ENCODE results near the gene MAP4K5. TPM values are rescaled to one million over a fixed set of nuclear protein-coding genes. Genes with fewer than 3 reads are reported as not detected.

MAP4K5 gene
- total RNA-seq, 1 experiment from 2014 or later: 48.4 TPM

DNA sequence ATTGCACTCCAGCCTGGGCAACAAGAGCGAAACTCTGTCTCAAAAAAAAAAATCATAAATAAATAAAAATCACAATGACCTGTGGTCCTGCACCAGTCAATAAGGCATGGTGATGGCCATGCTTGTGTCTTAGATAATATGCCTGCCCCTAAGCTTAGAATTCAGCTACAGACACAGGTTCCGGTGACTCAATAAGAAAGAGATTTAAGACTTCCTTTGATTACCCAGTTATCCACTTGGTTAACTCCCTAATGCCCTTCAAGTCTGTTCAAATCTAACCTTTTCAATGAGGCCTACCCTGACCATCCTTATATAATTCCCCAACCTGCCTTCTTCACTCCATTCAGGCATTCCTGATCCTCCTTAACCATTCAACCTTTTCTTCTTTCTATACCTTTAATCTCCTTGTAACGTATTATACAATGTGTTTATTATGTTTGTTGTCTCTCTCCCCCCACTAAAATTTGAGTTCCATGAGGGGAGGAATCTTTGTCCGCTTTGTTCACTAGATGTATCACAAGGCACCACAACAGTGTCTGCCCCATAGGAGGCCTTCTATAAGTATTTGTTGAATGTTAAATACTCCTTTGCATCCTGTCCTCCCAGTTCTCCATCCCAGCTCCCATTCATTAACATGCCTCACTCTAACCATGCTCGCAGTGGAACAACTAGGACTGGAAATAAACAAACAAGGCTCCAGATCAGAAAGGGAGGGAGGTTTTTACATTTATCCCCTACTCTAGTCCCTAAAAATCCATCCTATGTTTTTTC, 8.9 kb downstream of the MAP4K5 start:
- BruUV-seq (replicated peaks): no TSS peak
- peaks cover 10% of the 10 kb centered on the region for H3K36me3 Mint-ChIP-seq (ENCODE audit: insufficient read depth, unreplicated experiment)
- H3K4me1 Mint-ChIP-seq (ENCODE audit: low read depth, unreplicated experiment): peaks cover 29% of the 10 kb centered on the region
- no peaks in the 10 kb centered on the region for H3K9me3 Mint-ChIP-seq (ENCODE audit: unreplicated experiment)
- no peak for DNase-seq
- ChIA-PET POLR2A (no interaction called here), CTCF (no interaction called here)
- H3K27me3 ChIP-seq (replicated peaks; ENCODE audit: control insufficient read depth, insufficient read depth, low read length): no peaks in the 10 kb centered on the region
- peaks cover 22% of the 10 kb centered on the region for H3K4me1 ChIP-seq
- no peaks in the 10 kb centered on the region for H3K36me3 ChIP-seq (ENCODE audit: control insufficient read depth, insufficient read depth, low read length)
- H3K27ac Mint-ChIP-seq (ENCODE audit: unreplicated experiment): no peak overlapping the region
- no peaks in the 10 kb centered on the region for H3K9me3 ChIP-seq
- intact Hi-C loops (cut with micrococcal nuclease; ENCODE audit: unreplicated experiment): loop anchor here (2.0 kb wide), 1 partner anchor 81 kb away; no protein-coding TSS in a partner anchor
- no peak overlapping the region for H3K4me3 Mint-ChIP-seq (ENCODE audit: unreplicated experiment)
- no peak overlapping the region for H3K4me3 ChIP-seq (ENCODE audit: low read depth, low read length)
- TF ChIP-seq CTCF (IDR thresholded peaks at IDR 0.05; ENCODE audit: insufficient read depth in 1 of 2, low read depth in 1 of 2, low read length in 1 of 2, severe bottlenecking in 1 of 2, unreplicated experiment in 1 of 2): no peak
- H3K27me3 Mint-ChIP-seq (ENCODE audit: insufficient read depth, unreplicated experiment): no peaks in the 10 kb centered on the region

DNA sequence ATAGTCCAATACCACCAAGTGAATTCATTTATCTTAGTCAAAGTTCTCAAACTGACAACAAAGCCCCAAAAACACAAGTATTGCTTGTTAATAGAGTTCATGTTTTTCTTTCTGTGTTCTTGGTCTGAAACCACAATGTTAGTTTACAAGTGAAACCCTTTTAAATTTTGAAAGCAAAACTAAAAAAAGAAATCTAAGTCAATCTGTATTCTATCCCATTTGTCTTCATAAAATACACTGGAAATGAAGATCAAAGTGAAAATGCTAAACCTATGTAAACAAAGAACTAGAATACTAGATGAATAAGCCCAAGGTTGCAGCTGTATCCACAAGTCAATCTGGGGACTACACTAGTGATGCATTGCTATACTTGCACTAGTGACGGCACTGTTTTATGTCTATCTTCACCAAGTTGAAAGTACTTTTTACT, 10.4 kb downstream of the MAP4K5 start:
- no peaks in the 10 kb centered on the region for H3K9me3 Mint-ChIP-seq (ENCODE audit: unreplicated experiment)
- CTCF ChIA-PET: no interaction called here
- TF ChIP-seq CTCF (IDR thresholded peaks at IDR 0.05; ENCODE audit: insufficient read depth in 1 of 2, low read depth in 1 of 2, low read length in 1 of 2, severe bottlenecking in 1 of 2, unreplicated experiment in 1 of 2): no peak
- no peaks in the 10 kb centered on the region for H3K27me3 ChIP-seq (replicated peaks; ENCODE audit: control insufficient read depth, insufficient read depth, low read length)
- peaks cover 29% of the 10 kb centered on the region for H3K4me1 Mint-ChIP-seq (ENCODE audit: low read depth, unreplicated experiment)
- H3K36me3 Mint-ChIP-seq (ENCODE audit: insufficient read depth, unreplicated experiment): peaks cover 10% of the 10 kb centered on the region
- no TSS peak for BruUV-seq (replicated peaks)
- H3K36me3 ChIP-seq (ENCODE audit: control insufficient read depth, insufficient read depth, low read length): no peaks in the 10 kb centered on the region
- H3K4me3 Mint-ChIP-seq (ENCODE audit: unreplicated experiment): no peak overlapping the region
- H3K27me3 Mint-ChIP-seq (ENCODE audit: insufficient read depth, unreplicated experiment): no peaks in the 10 kb centered on the region
- no peaks in the 10 kb centered on the region for H3K9me3 ChIP-seq
- peak in 1 of 2 experiments; percentile 23 for DNase-seq
- peaks cover 22% of the 10 kb centered on the region for H3K4me1 ChIP-seq
- POLR2A ChIA-PET: no interaction called here
- H3K4me3 ChIP-seq (ENCODE audit: low read depth, low read length): no peak overlapping the region
- intact Hi-C loops (cut with micrococcal nuclease; ENCODE audit: unreplicated experiment): loop anchor here (2.0 kb wide), 1 partner anchor 79 kb away; no protein-coding TSS in a partner anchor
- no peak overlapping the region for H3K27ac Mint-ChIP-seq (ENCODE audit: unreplicated experiment)

GRCh38 chr14:50520947-50521815, 11.2 kb downstream of the MAP4K5 start:
- POLR2A ChIA-PET: no interaction called here
- CTCF ChIA-PET: no interaction called here
- DNase-seq: no peak
- H3K4me1 ChIP-seq: peaks cover 22% of the 10 kb centered on the region
- H3K36me3 Mint-ChIP-seq (ENCODE audit: insufficient read depth, unreplicated experiment): peaks cover 7% of the 10 kb centered on the region
- peaks cover 29% of the 10 kb centered on the region for H3K4me1 Mint-ChIP-seq (ENCODE audit: low read depth, unreplicated experiment)
- H3K4me3 Mint-ChIP-seq (ENCODE audit: unreplicated experiment): no peak overlapping the region
- intact Hi-C loops (cut with micrococcal nuclease; ENCODE audit: unreplicated experiment): no loop called here
- no peak for TF ChIP-seq CTCF (IDR thresholded peaks at IDR 0.05; ENCODE audit: insufficient read depth in 1 of 2, low read depth in 1 of 2, low read length in 1 of 2, severe bottlenecking in 1 of 2, unreplicated experiment in 1 of 2)
- H3K9me3 Mint-ChIP-seq (ENCODE audit: unreplicated experiment): no peaks in the 10 kb centered on the region
- no peaks in the 10 kb centered on the region for H3K9me3 ChIP-seq
- H3K4me3 ChIP-seq (ENCODE audit: low read depth, low read length): no peak overlapping the region
- H3K36me3 ChIP-seq (ENCODE audit: control insufficient read depth, insufficient read depth, low read length): no peaks in the 10 kb centered on the region
- H3K27ac Mint-ChIP-seq (ENCODE audit: unreplicated experiment): no peak overlapping the region
- H3K27me3 ChIP-seq (replicated peaks; ENCODE audit: control insufficient read depth, insufficient read depth, low read length): no peaks in the 10 kb centered on the region
- BruUV-seq (replicated peaks): no TSS peak
- H3K27me3 Mint-ChIP-seq (ENCODE audit: insufficient read depth, unreplicated experiment): no peaks in the 10 kb centered on the region

Measured in Caco-2 (cell line).